IMR-90 (cell line): ENCODE results near the gene BRI3BP. TPM values are rescaled to one million over a fixed set of nuclear protein-coding genes. Genes with fewer than 3 reads are reported as not detected.

Experiments used
- ATAC-seq: fragments of 200-7000 bp; cut with Tn5 transposase; 2 replicates; pipeline ENCODE4 v1.9.1; 2020; ENCODE audit warnings: low read depth, mild to moderate bottlenecking, moderate library complexity
- BruUV-seq: library from RNA; stranded (reverse); fragments of 400-500 nt; replicated peaks from 2 replicates; lab custom pipeline; 2021; lab: Mats Ljungman, UMichigan
- CTCF ChIA-PET: fragments of 300-600 bp; formaldehyde crosslinking; extraction: SDS; loops from one replicate; lab custom pipeline; 2021; ENCODE audit warnings: antibody characterized with exemption; lab: Yijun Ruan, JAX
- POLR2A ChIA-PET: fragments of 300-600 bp; sonication (Branson Sonifier 250); formaldehyde crosslinking; loops from one replicate; lab custom pipeline; 2022; ENCODE audit warnings: antibody characterized with exemption; ENCODE audit not compliant: unreplicated experiment; lab: Charles Lee
- DNase-seq: peaks from one replicate; pipeline ENCODE4 v3.0.0; 2013
- H2AFZ ChIP-seq: replicated peaks from 2 replicates; pipeline ENCODE3; 2013; ENCODE audit warnings: low read length, mild to moderate bottlenecking; ENCODE audit not compliant: poor library complexity
- H2AK5ac ChIP-seq: 2 replicates; pipeline ENCODE4 v1.6.1; 2013; ENCODE audit warnings: low read depth, low read length, inconsistent platforms
- H2AK9ac ChIP-seq: replicated peaks from 2 replicates; pipeline ENCODE3; 2013; ENCODE audit warnings: mild to moderate bottlenecking, low read depth, low read length, moderate library complexity; ENCODE audit not compliant: poor library complexity
- H2BK120ac ChIP-seq: 2 replicates; pipeline ENCODE4 v1.6.1; 2013; ENCODE audit warnings: low read depth, low read length, inconsistent platforms
- H2BK15ac ChIP-seq: 3 replicates; pipeline ENCODE4 v1.6.1; 2013; ENCODE audit warnings: low read depth, low read length, inconsistent platforms
- H2BK20ac ChIP-seq: 2 replicates; pipeline ENCODE4 v1.6.1; 2013; ENCODE audit warnings: low read depth, mild to moderate bottlenecking, inconsistent platforms, low read length, moderate library complexity
- H2BK5ac ChIP-seq: 2 replicates; pipeline ENCODE4 v1.6.1; 2013; ENCODE audit warnings: mild to moderate bottlenecking, low read depth, low read length, inconsistent platforms; ENCODE audit not compliant: poor library complexity, severe bottlenecking
- H3K14ac ChIP-seq: replicated peaks from 2 replicates; pipeline ENCODE4 v1.6.1; 2013; ENCODE audit warnings: low read depth, low read length, inconsistent platforms
- H3K18ac ChIP-seq: 2 replicates; pipeline ENCODE4 v1.6.1; 2013; ENCODE audit warnings: low read depth, low read length, control low read depth
- H3K23ac ChIP-seq: 2 replicates; pipeline ENCODE4 v1.6.1; 2013; ENCODE audit warnings: low read depth, low read length, inconsistent platforms
- H3K27ac ChIP-seq: 2 replicates; pipeline ENCODE4 v1.5.1; 2013; ENCODE audit warnings: mild to moderate bottlenecking, control low read depth, low read length; ENCODE audit not compliant: insufficient read depth
- H3K27me3 ChIP-seq: 2 replicates; pipeline ENCODE4 v1.6.1; 2013; ENCODE audit warnings: low read length; ENCODE audit not compliant: control insufficient read depth, insufficient read depth
- H3K36me3 ChIP-seq: 2 replicates; pipeline ENCODE4 v1.6.1; 2013; ENCODE audit warnings: low read length, mixed read lengths; ENCODE audit not compliant: control insufficient read depth, insufficient read depth
- H3K4ac ChIP-seq: 2 replicates; pipeline ENCODE4 v1.6.1; 2013; ENCODE audit warnings: low read depth, low read length, inconsistent platforms
- H3K4me1 ChIP-seq: 2 replicates; pipeline ENCODE4 v1.6.1; 2013; ENCODE audit warnings: low read length, mixed read lengths; ENCODE audit not compliant: control insufficient read depth, insufficient read depth
- H3K4me2 ChIP-seq: 2 replicates; pipeline ENCODE4 v1.6.1; 2013; ENCODE audit warnings: low read depth, mild to moderate bottlenecking, control low read depth, low read length, moderate library complexity
- H3K4me3 ChIP-seq: 2 replicates; pipeline ENCODE4 v1.5.1; 2013; ENCODE audit warnings: low read depth, mild to moderate bottlenecking, control low read depth, low read length, moderate library complexity; ENCODE audit not compliant: insufficient read depth
- H3K56ac ChIP-seq: 2 replicates; pipeline ENCODE4 v1.6.1; 2013; ENCODE audit warnings: low read length, inconsistent platforms; ENCODE audit not compliant: insufficient read depth; ENCODE audit errors: extremely low read depth
- H3K79me1 ChIP-seq, 2 experiments: 2 replicates each; pipeline ENCODE4 v1.6.1; 2013; ENCODE audit warnings: low read length in 2 of 2, inconsistent platforms in 1 of 2, low read depth in 1 of 2
- H3K9ac ChIP-seq: 2 replicates; pipeline ENCODE4 v1.6.1; 2013; ENCODE audit warnings: low read depth, low read length, control low read depth
- H3K9me1 ChIP-seq: 2 replicates; pipeline ENCODE4 v1.6.1; 2013; ENCODE audit warnings: low read length, inconsistent platforms; ENCODE audit not compliant: insufficient read depth
- H3K9me3 ChIP-seq: 2 replicates; pipeline ENCODE4 v1.6.1; 2013; ENCODE audit warnings: low read length; ENCODE audit not compliant: control insufficient read depth, insufficient read depth
- H4K20me1 ChIP-seq: 2 replicates; pipeline ENCODE4 v1.6.1; 2013; ENCODE audit warnings: low read length, inconsistent platforms; ENCODE audit not compliant: insufficient read depth
- H4K5ac ChIP-seq: 2 replicates; pipeline ENCODE4 v1.6.1; 2013; ENCODE audit warnings: mild to moderate bottlenecking, low read depth, low read length, control low read depth
- H4K8ac ChIP-seq, 2 experiments: 2 replicates each; pipeline ENCODE4 v1.6.1; 2013; ENCODE audit warnings: low read depth in 2 of 2, low read length in 2 of 2, control low read depth in 1 of 2, inconsistent platforms in 1 of 2
- H4K91ac ChIP-seq: 2 replicates; pipeline ENCODE4 v1.6.1; 2013; ENCODE audit warnings: low read depth, low read length, inconsistent platforms; ENCODE audit not compliant: insufficient read depth
- CHD1 ChIP-seq: IDR thresholded peaks from 2 replicates; pipeline ENCODE4 v1.6.1; 2012; ENCODE audit warnings: low read depth, low read length, improper control_type of control experiment
- CTCF ChIP-seq: conservative IDR thresholded peaks from 2 replicates; pipeline ENCODE4 v1.5.1; 2012; ENCODE audit warnings: mild to moderate bottlenecking, low read depth, low read length, improper control_type of control experiment
- FOS ChIP-seq: fragments of 150-350 bp; IDR thresholded peaks from 2 replicates; pipeline ENCODE4 v1.6.1; 2016; ENCODE audit warnings: low read depth, low read length
- MAFK ChIP-seq: IDR thresholded peaks from 2 replicates; pipeline ENCODE4 v1.6.1; 2012; ENCODE audit warnings: low read depth, low read length, improper control_type of control experiment
- MAZ ChIP-seq: IDR thresholded peaks from 2 replicates; pipeline ENCODE4 v1.6.1; 2012; ENCODE audit warnings: low read depth, mild to moderate bottlenecking, low read length, improper control_type of control experiment, moderate library complexity, borderline replicate concordance
- MXI1 ChIP-seq: IDR thresholded peaks from 2 replicates; pipeline ENCODE4 v1.6.1; 2012; ENCODE audit warnings: low read depth, mild to moderate bottlenecking, low read length, moderate library complexity, borderline replicate concordance
- POLR2A ChIP-seq: IDR thresholded peaks from 2 replicates; pipeline ENCODE4 v1.6.1; 2012; ENCODE audit warnings: mild to moderate bottlenecking, low read depth, low read length
- RAD21 ChIP-seq: IDR thresholded peaks from 2 replicates; pipeline ENCODE4 v1.6.1; 2012; ENCODE audit warnings: low read length, improper control_type of control experiment
- RFX5 ChIP-seq: IDR thresholded peaks from 2 replicates; pipeline ENCODE4 v1.8.0; 2012; ENCODE audit warnings: low read depth, mild to moderate bottlenecking, low read length, moderate library complexity
- SMC3 ChIP-seq: fragments of 150-350 bp; IDR thresholded peaks from 2 replicates; pipeline ENCODE4 v1.6.1; 2016; ENCODE audit warnings: low read depth, mild to moderate bottlenecking, antibody characterized with exemption, low read length, moderate library complexity
- USF2 ChIP-seq: fragments of 150-350 bp; IDR thresholded peaks from 2 replicates; pipeline ENCODE4 v1.6.1; 2017; ENCODE audit warnings: mild to moderate bottlenecking, antibody characterized with exemption, low read length, low read depth
- WGBS, 2 experiments: methylation state at CpG; one replicate each; pipeline versions ENCODE4 v1.1.5 to v1.1.7; 2013; ENCODE audit warnings: missing lambda C conversion rate in 2 of 2; ENCODE audit not compliant: insufficient read length in 1 of 2; ENCODE audit errors: extremely low coverage in 2 of 2; 5-methylcytosine and 5-hydroxymethylcytosine counted together
- dilution Hi-C: fragments of 300-500 bp; cut with HindIII; formaldehyde crosslinking; loops from one replicate; pipeline ENCODE4 v1.14.3; 2018; ENCODE audit warnings: low sequenced_read_pairs; ENCODE audit not compliant: unreplicated experiment
- in situ Hi-C: fragments of 300-500 bp; cut with MboI; formaldehyde crosslinking; loops from 3 replicates; pipeline ENCODE4 v1.14.3; 2019; ENCODE audit warnings: low sequenced_read_pairs, inconsistent platforms, mixed read lengths
- intact Hi-C: fragments of 100-400 bp; cut with micrococcal nuclease; formaldehyde crosslinking; loops from 2 replicates; pipeline ENCODE4 v1.10.0; 2022
- polyA plus RNA-seq, 3 experiments: library from polyadenylated mRNA; depleted of rRNA; stranded (reverse); fragments of >200 nt; gene quantifications; 2 replicates each; pipeline ENCODE4 v1.2.3, GENCODE V29; 2012; ENCODE audit warnings: low replicate concordance in 1 of 3
- total RNA-seq: library from RNA; depleted of rRNA; stranded (reverse); fragments of >200 nt; gene quantifications from 2 replicates; pipeline ENCODE4 v1.2.3, GENCODE V29; 2012
- TF ChIP-seq, protein P1 (sequence below): fragments of 150-350 bp; IDR thresholded peaks from 2 replicates; pipeline ENCODE4 v1.6.1; 2016; ENCODE audit warnings: low read depth, mild to moderate bottlenecking, low read length, moderate library complexity, borderline replicate concordance

BRI3BP gene
- total and polyA plus RNA-seq, 2 of the 4 experiments (the other 2 are of a cell fraction), result 2.5 to 2.8 TPM

- Histone ChIP-seq H4K8ac (no peak overlapping the region), H4K20me1 (no peaks in the 10 kb centered on the region), H2BK5ac (no peak overlapping the region), H3K14ac (no peak overlapping the region), H3K9ac (no peak overlapping the region), H2BK120ac (no peak overlapping the region), H3K4me1 (no peaks in the 10 kb centered on the region), H3K56ac (no peak overlapping the region), H2BK15ac (no peak overlapping the region), H4K91ac (no peak overlapping the region), H3K4ac (no peak overlapping the region), H3K27me3 (no peaks in the 10 kb centered on the region), H3K9me3 (no peaks in the 10 kb centered on the region), H4K5ac (no peak overlapping the region), H3K4me2 (no peak overlapping the region), H2AFZ (no peak overlapping the region), H3K9me1 (no peaks in the 10 kb centered on the region), H3K18ac (no peak overlapping the region), H3K36me3 (peaks cover 59% of the 10 kb centered on the region), H2AK9ac (peak overlapping the region; percentile 42), H3K23ac (no peak overlapping the region), H3K4me3 (no peak overlapping the region), H2BK20ac (no peak overlapping the region), H3K27ac (no peak overlapping the region), H2AK5ac (no peak overlapping the region), H3K79me1 (no peaks in the 10 kb centered on the region)
- ChIA-PET CTCF (no interaction called here), POLR2A (no interaction called here)
- BruUV-seq, result no TSS peak
- 96% methylated on average over 11 of the region's 25 CpGs; no CpG with 5 or more reads in 1 of the 2 experiments for WGBS, 2 experiments
- ATAC-seq (no peak), DNase-seq (no peak)
- dilution Hi-C loops, result no loop called here
- intact Hi-C loops, result no loop called here
- in situ Hi-C loops, result no loop called here
- TF ChIP-seq USF2 (no peak), MXI1 (no peak), POLR2A (no peak), MAZ (no peak), RAD21 (no peak), SMC3 (no peak), MAFK (no peak), RFX5 (no peak), CTCF (no peak), CHD1 (no peak), FOS (no peak)
- TF ChIP-seq, protein P1, sequence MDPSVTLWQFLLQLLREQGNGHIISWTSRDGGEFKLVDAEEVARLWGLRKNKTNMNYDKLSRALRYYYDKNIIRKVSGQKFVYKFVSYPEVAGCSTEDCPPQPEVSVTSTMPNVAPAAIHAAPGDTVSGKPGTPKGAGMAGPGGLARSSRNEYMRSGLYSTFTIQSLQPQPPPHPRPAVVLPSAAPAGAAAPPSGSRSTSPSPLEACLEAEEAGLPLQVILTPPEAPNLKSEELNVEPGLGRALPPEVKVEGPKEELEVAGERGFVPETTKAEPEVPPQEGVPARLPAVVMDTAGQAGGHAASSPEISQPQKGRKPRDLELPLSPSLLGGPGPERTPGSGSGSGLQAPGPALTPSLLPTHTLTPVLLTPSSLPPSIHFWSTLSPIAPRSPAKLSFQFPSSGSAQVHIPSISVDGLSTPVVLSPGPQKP, result no peak
Measured at GRCh38 chr12:124970647-124971402, 22.6 kb upstream of the BRI3BP start.
